A549 (cell line): Measurements from ENCODE around the gene FAM162A.

Experiments used
- BHLHE40 ChIP-seq: IDR thresholded peaks from 2 replicates; pipeline ENCODE4 v1.6.1; 2012; ENCODE audit warnings: low read depth, low read length, inconsistent platforms
- EHMT2 ChIP-seq: fragments of 200-600 bp; sonication (generic); IDR thresholded peaks from 2 replicates; pipeline ENCODE4 v1.6.1; 2016; ENCODE audit warnings: antibody characterized with exemption, low read depth, mild to moderate bottlenecking, moderate library complexity
- HDAC2 ChIP-seq: fragments of 200-600 bp; sonication (generic); IDR thresholded peaks from 2 replicates; pipeline ENCODE4 v1.6.1; 2016
- KDM1A ChIP-seq: fragments of 200-600 bp; sonication (generic); IDR thresholded peaks from 2 replicates; pipeline ENCODE4 v1.6.1; 2016; ENCODE audit warnings: low read depth, mild to moderate bottlenecking
- KDM5A ChIP-seq: fragments of 200-600 bp; sonication (generic); IDR thresholded peaks from 2 replicates; pipeline ENCODE4 v1.6.1; 2016; ENCODE audit warnings: antibody characterized with exemption, mild to moderate bottlenecking
- MYC ChIP-seq: IDR thresholded peaks from 2 replicates; pipeline ENCODE4 v1.6.1; 2012; ENCODE audit warnings: mild to moderate bottlenecking, inconsistent platforms, low read length, improper control_type of control experiment, borderline replicate concordance
- NFE2L2 ChIP-seq: fragments of 150-350 bp; conservative IDR thresholded peaks from 2 replicates; pipeline ENCODE4 v1.6.1; 2014; ENCODE audit warnings: low read length
- SMC3 ChIP-seq: fragments of >200 bp; sonication (Bioruptor Twin); formaldehyde crosslinking; IDR thresholded peaks from 3 replicates; pipeline ENCODE4 v1.6.1; 2018; ENCODE audit warnings: inconsistent platforms
- SREBF2 ChIP-seq: fragments of 450-650 bp; IDR thresholded peaks from 2 replicates; pipeline ENCODE4 v1.6.1; 2014; ENCODE audit warnings: mild to moderate bottlenecking, moderate library complexity
- TF ChIP-seq, protein P1 (sequence below): fragments of >200 bp; sonication (Bioruptor Twin); formaldehyde crosslinking; IDR thresholded peaks from 3 replicates; pipeline ENCODE4 v1.5.1; 2016
- TF ChIP-seq, protein P2 (sequence below): IDR thresholded peaks from 2 replicates; pipeline ENCODE4 v1.6.1; 2012; ENCODE audit warnings: low read depth, borderline replicate concordance
- TF ChIP-seq, protein P3 (sequence below): fragments of 250-450 bp; sonication (Bioruptor Pico); IDR thresholded peaks from 2 replicates; pipeline ENCODE4 v1.5.0; 2021; ENCODE audit warnings: mild to moderate bottlenecking, moderate library complexity, borderline replicate concordance
- TF ChIP-seq, protein P4 (sequence below): fragments of 200-600 bp; sonication (generic); IDR thresholded peaks from 2 replicates; pipeline ENCODE4 v1.6.1; 2016; ENCODE audit warnings: antibody characterized with exemption, mild to moderate bottlenecking, moderate library complexity

DNA sequence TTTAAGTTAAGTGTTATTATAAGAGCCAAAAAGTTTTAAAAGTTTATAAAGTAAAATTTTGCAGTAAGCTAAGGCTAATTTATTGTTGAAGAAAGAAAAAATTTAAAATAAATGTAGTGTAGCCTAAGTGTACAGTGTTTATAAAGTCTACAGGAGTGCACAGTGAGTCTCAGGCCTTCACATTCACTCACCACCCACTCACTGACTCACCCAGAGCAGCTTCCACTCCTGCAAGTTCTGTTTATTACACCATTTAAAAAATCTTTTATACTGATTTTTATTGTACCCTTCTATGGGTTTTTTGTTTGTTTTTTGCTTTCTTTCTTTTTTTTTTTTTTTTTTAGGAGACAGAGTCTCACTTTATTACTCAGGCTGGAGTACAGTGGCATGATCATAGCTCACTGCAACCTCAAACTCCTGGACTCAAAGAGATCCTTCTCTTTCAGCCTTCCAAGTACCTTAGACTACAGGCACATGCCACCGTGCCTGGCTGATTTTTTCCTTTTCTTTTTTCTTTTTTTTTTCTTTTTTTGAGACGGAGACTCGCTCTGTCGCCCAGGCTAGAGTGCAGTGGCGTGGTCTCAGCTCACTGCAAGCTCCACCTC, 33.1 kb upstream of the FAM162A start:
- TF ChIP-seq, protein P1, sequence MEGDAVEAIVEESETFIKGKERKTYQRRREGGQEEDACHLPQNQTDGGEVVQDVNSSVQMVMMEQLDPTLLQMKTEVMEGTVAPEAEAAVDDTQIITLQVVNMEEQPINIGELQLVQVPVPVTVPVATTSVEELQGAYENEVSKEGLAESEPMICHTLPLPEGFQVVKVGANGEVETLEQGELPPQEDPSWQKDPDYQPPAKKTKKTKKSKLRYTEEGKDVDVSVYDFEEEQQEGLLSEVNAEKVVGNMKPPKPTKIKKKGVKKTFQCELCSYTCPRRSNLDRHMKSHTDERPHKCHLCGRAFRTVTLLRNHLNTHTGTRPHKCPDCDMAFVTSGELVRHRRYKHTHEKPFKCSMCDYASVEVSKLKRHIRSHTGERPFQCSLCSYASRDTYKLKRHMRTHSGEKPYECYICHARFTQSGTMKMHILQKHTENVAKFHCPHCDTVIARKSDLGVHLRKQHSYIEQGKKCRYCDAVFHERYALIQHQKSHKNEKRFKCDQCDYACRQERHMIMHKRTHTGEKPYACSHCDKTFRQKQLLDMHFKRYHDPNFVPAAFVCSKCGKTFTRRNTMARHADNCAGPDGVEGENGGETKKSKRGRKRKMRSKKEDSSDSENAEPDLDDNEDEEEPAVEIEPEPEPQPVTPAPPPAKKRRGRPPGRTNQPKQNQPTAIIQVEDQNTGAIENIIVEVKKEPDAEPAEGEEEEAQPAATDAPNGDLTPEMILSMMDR: no peak
- TF ChIP-seq SMC3: no peak
- TF ChIP-seq SREBF2: no peak
- TF ChIP-seq EHMT2: no peak
- TF ChIP-seq, protein P2, sequence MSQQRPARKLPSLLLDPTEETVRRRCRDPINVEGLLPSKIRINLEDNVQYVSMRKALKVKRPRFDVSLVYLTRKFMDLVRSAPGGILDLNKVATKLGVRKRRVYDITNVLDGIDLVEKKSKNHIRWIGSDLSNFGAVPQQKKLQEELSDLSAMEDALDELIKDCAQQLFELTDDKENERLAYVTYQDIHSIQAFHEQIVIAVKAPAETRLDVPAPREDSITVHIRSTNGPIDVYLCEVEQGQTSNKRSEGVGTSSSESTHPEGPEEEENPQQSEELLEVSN: no peak
- TF ChIP-seq HDAC2: no peak
- no peak for TF ChIP-seq KDM5A
- TF ChIP-seq, protein P3, sequence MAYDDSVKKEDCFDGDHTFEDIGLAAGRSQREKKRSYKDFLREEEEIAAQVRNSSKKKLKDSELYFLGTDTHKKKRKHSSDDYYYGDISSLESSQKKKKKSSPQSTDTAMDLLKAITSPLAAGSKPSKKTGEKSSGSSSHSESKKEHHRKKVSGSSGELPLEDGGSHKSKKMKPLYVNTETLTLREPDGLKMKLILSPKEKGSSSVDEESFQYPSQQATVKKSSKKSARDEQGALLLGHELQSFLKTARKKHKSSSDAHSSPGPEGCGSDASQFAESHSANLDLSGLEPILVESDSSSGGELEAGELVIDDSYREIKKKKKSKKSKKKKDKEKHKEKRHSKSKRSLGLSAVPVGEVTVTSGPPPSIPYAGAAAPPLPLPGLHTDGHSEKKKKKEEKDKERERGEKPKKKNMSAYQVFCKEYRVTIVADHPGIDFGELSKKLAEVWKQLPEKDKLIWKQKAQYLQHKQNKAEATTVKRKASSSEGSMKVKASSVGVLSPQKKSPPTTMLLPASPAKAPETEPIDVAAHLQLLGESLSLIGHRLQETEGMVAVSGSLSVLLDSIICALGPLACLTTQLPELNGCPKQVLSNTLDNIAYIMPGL: no peak
- TF ChIP-seq NFE2L2: no peak
- TF ChIP-seq KDM1A: no peak
- no peak for TF ChIP-seq MYC
- no peak for TF ChIP-seq BHLHE40
- TF ChIP-seq, protein P4, sequence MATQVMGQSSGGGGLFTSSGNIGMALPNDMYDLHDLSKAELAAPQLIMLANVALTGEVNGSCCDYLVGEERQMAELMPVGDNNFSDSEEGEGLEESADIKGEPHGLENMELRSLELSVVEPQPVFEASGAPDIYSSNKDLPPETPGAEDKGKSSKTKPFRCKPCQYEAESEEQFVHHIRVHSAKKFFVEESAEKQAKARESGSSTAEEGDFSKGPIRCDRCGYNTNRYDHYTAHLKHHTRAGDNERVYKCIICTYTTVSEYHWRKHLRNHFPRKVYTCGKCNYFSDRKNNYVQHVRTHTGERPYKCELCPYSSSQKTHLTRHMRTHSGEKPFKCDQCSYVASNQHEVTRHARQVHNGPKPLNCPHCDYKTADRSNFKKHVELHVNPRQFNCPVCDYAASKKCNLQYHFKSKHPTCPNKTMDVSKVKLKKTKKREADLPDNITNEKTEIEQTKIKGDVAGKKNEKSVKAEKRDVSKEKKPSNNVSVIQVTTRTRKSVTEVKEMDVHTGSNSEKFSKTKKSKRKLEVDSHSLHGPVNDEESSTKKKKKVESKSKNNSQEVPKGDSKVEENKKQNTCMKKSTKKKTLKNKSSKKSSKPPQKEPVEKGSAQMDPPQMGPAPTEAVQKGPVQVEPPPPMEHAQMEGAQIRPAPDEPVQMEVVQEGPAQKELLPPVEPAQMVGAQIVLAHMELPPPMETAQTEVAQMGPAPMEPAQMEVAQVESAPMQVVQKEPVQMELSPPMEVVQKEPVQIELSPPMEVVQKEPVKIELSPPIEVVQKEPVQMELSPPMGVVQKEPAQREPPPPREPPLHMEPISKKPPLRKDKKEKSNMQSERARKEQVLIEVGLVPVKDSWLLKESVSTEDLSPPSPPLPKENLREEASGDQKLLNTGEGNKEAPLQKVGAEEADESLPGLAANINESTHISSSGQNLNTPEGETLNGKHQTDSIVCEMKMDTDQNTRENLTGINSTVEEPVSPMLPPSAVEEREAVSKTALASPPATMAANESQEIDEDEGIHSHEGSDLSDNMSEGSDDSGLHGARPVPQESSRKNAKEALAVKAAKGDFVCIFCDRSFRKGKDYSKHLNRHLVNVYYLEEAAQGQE: no peak
